DOHH2 (cell line): ENCODE results near the gene DHH.
A peak's percentile ranks its signal among the peaks of the same experiment; 100 is the strongest.

Source experiments
- H3F3A ChIP-seq: fragments of 200-600 bp; sonication (generic), shearing (Covaris generic); 2 replicates; pipeline ENCODE4 v1.6.0; 2016; ENCODE audit warnings: antibody characterized with exemption, mild to moderate bottlenecking; ENCODE audit not compliant: control insufficient read depth, insufficient read depth
- H3K27ac ChIP-seq: fragments of 200-600 bp; sonication (generic); 2 replicates; pipeline ENCODE4 v1.5.1; 2014; ENCODE audit warnings: low read depth, mild to moderate bottlenecking, low read length, moderate library complexity
- H3K27me3 ChIP-seq: fragments of 200-600 bp; sonication (generic); 2 replicates; pipeline ENCODE4 v1.6.1; 2014; ENCODE audit warnings: mild to moderate bottlenecking, low read length, mixed read lengths; ENCODE audit not compliant: control insufficient read depth
- H3K36me3 ChIP-seq: fragments of 200-600 bp; sonication (generic); 2 replicates; pipeline ENCODE4 v1.6.1; 2014; ENCODE audit warnings: mild to moderate bottlenecking, low read length, moderate library complexity, mixed read lengths; ENCODE audit not compliant: control insufficient read depth
- H3K4me1 ChIP-seq: fragments of 200-600 bp; sonication (generic); 2 replicates; pipeline ENCODE4 v1.6.1; 2014; ENCODE audit warnings: mild to moderate bottlenecking, low read length, mixed read lengths; ENCODE audit not compliant: control insufficient read depth
- H3K4me2 ChIP-seq: fragments of 200-600 bp; sonication (generic); 2 replicates; pipeline ENCODE4 v1.6.0; 2014; ENCODE audit warnings: mild to moderate bottlenecking, low read length, moderate library complexity
- H3K4me3 ChIP-seq: fragments of 200-600 bp; sonication (generic); 2 replicates; pipeline ENCODE4 v1.5.1; 2014; ENCODE audit warnings: mild to moderate bottlenecking, low read length, mixed read lengths
- H3K79me2 ChIP-seq: fragments of 200-600 bp; sonication (generic); 2 replicates; pipeline ENCODE4 v1.6.1; 2014; ENCODE audit warnings: mild to moderate bottlenecking, low read length, mixed read lengths; ENCODE audit not compliant: control insufficient read depth
- H3K9me2 ChIP-seq: fragments of 200-600 bp; sonication (generic); replicated peaks from 2 replicates; pipeline ENCODE4 v1.6.1; 2014; ENCODE audit warnings: mild to moderate bottlenecking, low read length, mixed read lengths; ENCODE audit not compliant: control insufficient read depth
- H3K9me3 ChIP-seq: fragments of 200-600 bp; sonication (generic); 2 replicates; pipeline ENCODE4 v1.6.1; 2014; ENCODE audit warnings: antibody characterized with exemption, low read length, mixed read lengths; ENCODE audit not compliant: control insufficient read depth, insufficient read depth
- H4K20me1 ChIP-seq: fragments of 200-600 bp; sonication (generic); 2 replicates; pipeline ENCODE4 v1.6.0; 2014; ENCODE audit warnings: low read depth, mild to moderate bottlenecking, antibody characterized with exemption, low read length, moderate library complexity; ENCODE audit not compliant: control insufficient read depth, insufficient read depth
- EZH2phosphoT487 ChIP-seq: fragments of 200-600 bp; sonication (generic); IDR thresholded peaks from 2 replicates; pipeline ENCODE4 v1.6.1; 2017; ENCODE audit warnings: borderline replicate concordance, mild to moderate bottlenecking, antibody characterized with exemption, low read length, moderate library complexity, mixed read lengths
- TF ChIP-seq, protein P1 (sequence below): fragments of 200-600 bp; sonication (generic); IDR thresholded peaks from one replicate; pipeline ENCODE4 v1.5.1; 2014; ENCODE audit warnings: antibody characterized with exemption, mild to moderate bottlenecking, low read depth, low read length; ENCODE audit not compliant: poor library complexity, severe bottlenecking

The DHH gene

GRCh38 chr12:49105504-49106084, 11.0 kb upstream of the DHH start:
- Histone ChIP-seq H3K27me3 (no peaks in the 10 kb centered on the region), H3K9me3 (no peaks in the 10 kb centered on the region), H3K4me1 (peaks cover 33% of the 10 kb centered on the region), H3K4me3 (no peak overlapping the region), H3K27ac (no peak overlapping the region), H3K79me2 (peaks cover 10% of the 10 kb centered on the region; the same call in 1 of the 2 replicates), H3K9me2 (no peaks in the 10 kb centered on the region), H3K36me3 (peaks cover 5% of the 10 kb centered on the region; the same call in 1 of the 2 replicates), H3K4me2 (peak overlapping the region; percentile 16), H4K20me1 (no peaks in the 10 kb centered on the region), H3F3A (no peaks in the 10 kb centered on the region)
- TF ChIP-seq EZH2phosphoT487 = no peak
- TF ChIP-seq, protein P1, sequence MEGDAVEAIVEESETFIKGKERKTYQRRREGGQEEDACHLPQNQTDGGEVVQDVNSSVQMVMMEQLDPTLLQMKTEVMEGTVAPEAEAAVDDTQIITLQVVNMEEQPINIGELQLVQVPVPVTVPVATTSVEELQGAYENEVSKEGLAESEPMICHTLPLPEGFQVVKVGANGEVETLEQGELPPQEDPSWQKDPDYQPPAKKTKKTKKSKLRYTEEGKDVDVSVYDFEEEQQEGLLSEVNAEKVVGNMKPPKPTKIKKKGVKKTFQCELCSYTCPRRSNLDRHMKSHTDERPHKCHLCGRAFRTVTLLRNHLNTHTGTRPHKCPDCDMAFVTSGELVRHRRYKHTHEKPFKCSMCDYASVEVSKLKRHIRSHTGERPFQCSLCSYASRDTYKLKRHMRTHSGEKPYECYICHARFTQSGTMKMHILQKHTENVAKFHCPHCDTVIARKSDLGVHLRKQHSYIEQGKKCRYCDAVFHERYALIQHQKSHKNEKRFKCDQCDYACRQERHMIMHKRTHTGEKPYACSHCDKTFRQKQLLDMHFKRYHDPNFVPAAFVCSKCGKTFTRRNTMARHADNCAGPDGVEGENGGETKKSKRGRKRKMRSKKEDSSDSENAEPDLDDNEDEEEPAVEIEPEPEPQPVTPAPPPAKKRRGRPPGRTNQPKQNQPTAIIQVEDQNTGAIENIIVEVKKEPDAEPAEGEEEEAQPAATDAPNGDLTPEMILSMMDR = no peak

GRCh38 chr12:49104822-49105221, 10.2 kb upstream of the DHH start:
- Histone ChIP-seq H3K4me1 (peaks cover 32% of the 10 kb centered on the region), H3K36me3 (peaks cover 5% of the 10 kb centered on the region; the same call in 1 of the 2 replicates), H3F3A (no peaks in the 10 kb centered on the region), H4K20me1 (no peaks in the 10 kb centered on the region), H3K27me3 (no peaks in the 10 kb centered on the region), H3K9me3 (no peaks in the 10 kb centered on the region), H3K4me3 (no peak overlapping the region), H3K4me2 (no peak overlapping the region), H3K9me2 (no peaks in the 10 kb centered on the region), H3K79me2 (peaks cover 10% of the 10 kb centered on the region; the same call in 1 of the 2 replicates), H3K27ac (no peak overlapping the region)
- TF ChIP-seq, protein P1 = no peak
- TF ChIP-seq EZH2phosphoT487 = no peak

DNA sequence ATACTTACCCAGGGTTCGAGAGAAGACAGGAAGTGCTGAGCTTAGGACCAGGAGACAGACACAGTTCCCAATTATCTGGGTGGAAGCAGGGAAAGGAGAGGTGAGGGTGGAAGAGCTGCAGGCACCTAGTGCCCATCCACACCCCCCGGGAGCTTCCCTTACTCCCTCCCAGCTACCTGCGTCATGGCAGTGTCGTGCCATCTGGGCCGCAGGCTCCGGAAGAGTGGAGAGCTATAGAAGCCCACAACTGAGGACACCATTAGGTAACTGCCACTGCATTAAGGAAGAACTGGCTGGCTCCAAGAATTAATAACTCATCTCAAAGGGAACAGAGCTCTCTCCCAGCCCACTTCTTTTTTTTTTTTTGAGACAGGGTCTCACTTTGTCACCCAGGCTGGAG, 5.8 kb upstream of the DHH start:
- Histone ChIP-seq H3K9me3 (no peaks in the 10 kb centered on the region), H3K4me3 (no peak overlapping the region), H3K9me2 (no peaks in the 10 kb centered on the region), H3K79me2 (no peaks in the 10 kb centered on the region), H3K36me3 (peaks cover 5% of the 10 kb centered on the region; the same call in 1 of the 2 replicates), H3K27ac (no peak overlapping the region), H3K27me3 (peaks cover 4% of the 10 kb centered on the region; the same call in 1 of the 2 replicates), H3K4me2 (no peak overlapping the region), H3F3A (no peaks in the 10 kb centered on the region), H3K4me1 (peaks cover 6% of the 10 kb centered on the region), H4K20me1 (0 out of 2 replicates have a peak, but pooled peaks cover 2% of the 10 kb centered on the region)
- TF ChIP-seq, protein P1 = no peak
- TF ChIP-seq EZH2phosphoT487 = no peak
